ENCODE results near the gene SUMO1. TPM values are rescaled to one million over a fixed set of nuclear protein-coding genes. Genes with fewer than 3 reads are reported as not detected.

Gene SUMO1
- total RNA-seq, 1 experiment from 2014 or later, result 115 TPM

- no peak overlapping the region for H2AFZ ChIP-seq (ENCODE audit: low read length)
- no peaks in the 10 kb centered on the region for H3K79me2 ChIP-seq (ENCODE audit: low read length)
- H3K36me3 ChIP-seq (ENCODE audit: low read depth, low read length), result no peaks in the 10 kb centered on the region
- intact Hi-C loops (cut with micrococcal nuclease), result no loop called here
- BruUV-seq (replicated peaks), result no TSS peak
- no peaks in the 10 kb centered on the region for H3F3A ChIP-seq (ENCODE audit: low read length, unreplicated experiment)
- H3K9me2 ChIP-seq (replicated peaks; ENCODE audit: low read length), result no peaks in the 10 kb centered on the region
- no peak overlapping the region for H3K9ac ChIP-seq (ENCODE audit: low read length)
- H3K27ac ChIP-seq (ENCODE audit: low read length), result no peak overlapping the region
- H4K20me1 ChIP-seq (ENCODE audit: low read length), result no peaks in the 10 kb centered on the region
- no peaks in the 10 kb centered on the region for H3K4me1 ChIP-seq (ENCODE audit: insufficient read depth, low read length)
- H3K9me3 ChIP-seq (ENCODE audit: low read length), result no peaks in the 10 kb centered on the region
- H3K4me3 ChIP-seq (ENCODE audit: low read length), result no peak overlapping the region
- H3K27me3 ChIP-seq (ENCODE audit: low read length), result no peaks in the 10 kb centered on the region
- no peak for DNase-seq
- ChIA-PET CTCF (no interaction called here), POLR2A (ENCODE audit: unreplicated experiment) (no interaction called here)
- TF ChIP-seq EZH2phosphoT487 (IDR thresholded peaks at IDR 0.05; ENCODE audit: borderline replicate concordance, low read length) (no peak), EZH2 (IDR thresholded peaks at IDR 0.05; ENCODE audit: low read length, unreplicated experiment) (no peak), CTCF (conservative IDR thresholded peaks at IDR 0.05; ENCODE audit: low read depth, low read length) (no peak)
- ATAC-seq, result no peak
- no peak overlapping the region for H3K4me2 ChIP-seq (ENCODE audit: low read length)
Measured at GRCh38 chr2:202196727-202197126, 41.7 kb downstream of the SUMO1 start.

GRCh38 chr2:202194418-202194817 is 44.0 kb downstream of the SUMO1 start:
- Histone ChIP-seq H3K4me3 (ENCODE audit: low read length) (no peak overlapping the region), H3K79me2 (ENCODE audit: low read length) (no peaks in the 10 kb centered on the region), H3K9me2 (replicated peaks; ENCODE audit: low read length) (no peaks in the 10 kb centered on the region), H3K4me2 (ENCODE audit: low read length) (no peak overlapping the region), H3K9me3 (ENCODE audit: low read length) (no peaks in the 10 kb centered on the region), H3K27me3 (ENCODE audit: low read length) (no peaks in the 10 kb centered on the region), H3K36me3 (ENCODE audit: low read depth, low read length) (no peaks in the 10 kb centered on the region), H2AFZ (ENCODE audit: low read length) (no peak overlapping the region), H4K20me1 (ENCODE audit: low read length) (no peaks in the 10 kb centered on the region), H3K9ac (ENCODE audit: low read length) (no peak overlapping the region), H3K27ac (ENCODE audit: low read length) (no peak overlapping the region), H3K4me1 (ENCODE audit: insufficient read depth, low read length) (no peaks in the 10 kb centered on the region), H3F3A (ENCODE audit: low read length, unreplicated experiment) (no peaks in the 10 kb centered on the region)
- intact Hi-C loops (cut with micrococcal nuclease), result no loop called here
- no TSS peak for BruUV-seq (replicated peaks)
- ATAC-seq (no peak), DNase-seq (no peak)
- no peak for TF ChIP-seq CTCF (conservative IDR thresholded peaks at IDR 0.05; ENCODE audit: low read depth, low read length)
- no peak for TF ChIP-seq EZH2phosphoT487 (IDR thresholded peaks at IDR 0.05; ENCODE audit: borderline replicate concordance, low read length)
- no peak for TF ChIP-seq EZH2 (IDR thresholded peaks at IDR 0.05; ENCODE audit: low read length, unreplicated experiment)
- ChIA-PET CTCF (no interaction called here), POLR2A (ENCODE audit: unreplicated experiment) (no interaction called here)

GRCh38 chr2:202193881-202194353 is 44.5 kb downstream of the SUMO1 start:
- Histone ChIP-seq H3K4me1 (ENCODE audit: insufficient read depth, low read length) (no peaks in the 10 kb centered on the region), H3K27ac (ENCODE audit: low read length) (no peak overlapping the region), H4K20me1 (ENCODE audit: low read length) (no peaks in the 10 kb centered on the region), H3K9me3 (ENCODE audit: low read length) (no peaks in the 10 kb centered on the region), H2AFZ (ENCODE audit: low read length) (no peak overlapping the region), H3K79me2 (ENCODE audit: low read length) (no peaks in the 10 kb centered on the region), H3K9me2 (replicated peaks; ENCODE audit: low read length) (no peaks in the 10 kb centered on the region), H3K27me3 (ENCODE audit: low read length) (no peaks in the 10 kb centered on the region), H3K4me3 (ENCODE audit: low read length) (no peak overlapping the region), H3K4me2 (ENCODE audit: low read length) (no peak overlapping the region), H3K36me3 (ENCODE audit: low read depth, low read length) (no peaks in the 10 kb centered on the region), H3F3A (ENCODE audit: low read length, unreplicated experiment) (no peaks in the 10 kb centered on the region), H3K9ac (ENCODE audit: low read length) (no peak overlapping the region)
- ATAC-seq, result no peak
- TF ChIP-seq CTCF (conservative IDR thresholded peaks at IDR 0.05; ENCODE audit: low read depth, low read length) (no peak), EZH2phosphoT487 (IDR thresholded peaks at IDR 0.05; ENCODE audit: borderline replicate concordance, low read length) (no peak), EZH2 (IDR thresholded peaks at IDR 0.05; ENCODE audit: low read length, unreplicated experiment) (no peak)
- ChIA-PET CTCF (no interaction called here), POLR2A (ENCODE audit: unreplicated experiment) (no interaction called here)
- DNase-seq, result no peak
- no TSS peak for BruUV-seq (replicated peaks)
- intact Hi-C loops (cut with micrococcal nuclease), result no loop called here

All from PC-3 (cell line).